WI38 (cell line): ENCODE measurements around the gene KCNS3.

Experiments
- H3K4me3 ChIP-seq: 2 replicates; pipeline ENCODE4 v1.5.1; 2011; ENCODE audit warnings: low read depth, mild to moderate bottlenecking, control low read depth, low read length
- CTCF ChIP-seq: IDR thresholded peaks from 2 replicates; pipeline ENCODE4 v1.5.1; 2012; ENCODE audit warnings: low read depth, mild to moderate bottlenecking, control low read depth, low read length

The KCNS3 gene

GRCh38 chr2:17878281-17879136 lies at the start of gene KCNS3:
KCNS3 (plus strand) TSS chr2:17878667; CDS start chr2:17931009, 52,342 bp downstream.
- no peak for TF ChIP-seq CTCF
- peak within 1 kb of the TSS; percentile 67 for H3K4me3 ChIP-seq

GRCh38 chr2:17830053-17831034 lies 48.1 kb upstream of the KCNS3 start:
- TF ChIP-seq CTCF, result peak; percentile 90
- no peak overlapping the region for H3K4me3 ChIP-seq

GRCh38 chr2:17835516-17835915 lies 43.0 kb upstream of the KCNS3 start:
- no peak for TF ChIP-seq CTCF
- no peak overlapping the region for H3K4me3 ChIP-seq

GRCh38 chr2:17839959-17840358 lies 38.5 kb upstream of the KCNS3 start:
- TF ChIP-seq CTCF, result no peak
- no peak overlapping the region for H3K4me3 ChIP-seq

- TF ChIP-seq CTCF, result no peak
- no peak overlapping the region for H3K4me3 ChIP-seq
These were observed 35.0 kb upstream of the KCNS3 start for GRCh38 chr2:17843457-17843856.

GRCh38 chr2:17845806-17846205 lies 32.7 kb upstream of the KCNS3 start:
- no peak overlapping the region for H3K4me3 ChIP-seq
- no peak for TF ChIP-seq CTCF
